GM18868 (cell line): Measurements from ENCODE around the gene RNF151.
"Not testable (repeated sequence)": the region's sequence is repeated elsewhere in the genome, so short reads cannot be mapped to it uniquely, and the experiment has no call there.

Experiments used
- ATAC-seq: cut with Tn5 transposase; IDR thresholded peaks from one replicate; pipeline ENCODE4 v1.9.1; 2021; ENCODE audit warnings: mild to moderate bottlenecking, moderate library complexity; ENCODE audit not compliant: unreplicated experiment

Gene RNF151

DNA sequence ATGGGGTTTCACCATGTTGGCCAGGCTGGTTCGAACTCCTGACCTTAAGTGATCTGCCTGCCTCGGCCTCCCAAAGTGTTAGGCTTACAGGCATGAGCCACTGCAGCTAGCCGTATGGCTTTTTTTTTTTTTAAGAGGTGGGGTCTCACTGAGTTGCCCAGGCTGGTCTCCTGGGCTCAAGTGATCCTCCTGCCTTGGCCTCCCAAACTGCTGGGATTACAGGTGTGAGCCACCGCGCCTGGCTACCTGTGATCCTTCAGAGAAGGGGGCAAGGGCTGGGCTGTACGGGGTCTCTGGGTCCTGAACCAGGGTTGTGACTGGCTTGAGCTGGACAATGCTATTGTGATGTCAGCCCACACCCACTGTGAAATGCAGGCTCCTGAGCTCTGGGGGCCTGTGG lies at the start of gene RNF151:
TSS of gene RNF151 (plus strand) at position 397 of the 400 bp plus-strand sequence. CDS start 26 bp downstream, outside the sequence.
- no peak for ATAC-seq

- no peak for ATAC-seq
Observed at GRCh38 chr16:1917056-1917664, 49.5 kb upstream of the RNF151 start.

DNA sequence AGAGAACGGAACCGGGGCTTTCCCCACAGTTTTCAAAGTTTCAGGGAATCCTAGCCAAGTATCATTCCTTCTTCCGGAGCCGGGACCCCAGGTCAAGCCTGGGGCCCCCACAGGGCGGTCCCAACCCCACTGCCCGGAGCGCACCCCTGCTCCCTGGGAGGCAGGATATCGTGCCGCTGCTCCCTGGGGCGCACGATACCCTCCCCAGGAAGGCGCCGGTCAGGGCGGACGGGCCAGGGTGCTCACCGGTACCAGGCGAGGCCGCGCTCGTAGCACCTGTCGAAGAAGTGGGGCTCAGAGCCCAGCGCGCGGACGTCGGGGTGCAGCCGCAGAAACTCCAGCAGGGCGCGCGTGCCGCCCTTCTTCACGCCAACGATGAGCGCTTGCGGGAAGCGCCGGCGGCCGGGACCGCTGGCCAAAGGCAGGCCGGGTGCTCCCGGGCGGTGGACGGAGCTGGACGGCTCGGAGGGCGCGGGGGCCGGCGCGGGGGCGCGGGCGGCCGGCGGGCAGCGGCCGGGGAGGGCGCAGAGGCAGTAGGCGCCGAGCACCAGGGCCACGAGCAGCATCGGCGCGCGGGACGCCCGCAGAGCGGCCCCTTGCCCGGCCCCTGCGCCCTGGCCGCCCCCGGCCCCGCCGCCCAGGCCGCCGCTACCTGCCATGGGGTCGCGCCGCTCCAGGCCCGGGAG lies 48.8 kb upstream of the RNF151 start:
- ATAC-seq: no peak

DNA sequence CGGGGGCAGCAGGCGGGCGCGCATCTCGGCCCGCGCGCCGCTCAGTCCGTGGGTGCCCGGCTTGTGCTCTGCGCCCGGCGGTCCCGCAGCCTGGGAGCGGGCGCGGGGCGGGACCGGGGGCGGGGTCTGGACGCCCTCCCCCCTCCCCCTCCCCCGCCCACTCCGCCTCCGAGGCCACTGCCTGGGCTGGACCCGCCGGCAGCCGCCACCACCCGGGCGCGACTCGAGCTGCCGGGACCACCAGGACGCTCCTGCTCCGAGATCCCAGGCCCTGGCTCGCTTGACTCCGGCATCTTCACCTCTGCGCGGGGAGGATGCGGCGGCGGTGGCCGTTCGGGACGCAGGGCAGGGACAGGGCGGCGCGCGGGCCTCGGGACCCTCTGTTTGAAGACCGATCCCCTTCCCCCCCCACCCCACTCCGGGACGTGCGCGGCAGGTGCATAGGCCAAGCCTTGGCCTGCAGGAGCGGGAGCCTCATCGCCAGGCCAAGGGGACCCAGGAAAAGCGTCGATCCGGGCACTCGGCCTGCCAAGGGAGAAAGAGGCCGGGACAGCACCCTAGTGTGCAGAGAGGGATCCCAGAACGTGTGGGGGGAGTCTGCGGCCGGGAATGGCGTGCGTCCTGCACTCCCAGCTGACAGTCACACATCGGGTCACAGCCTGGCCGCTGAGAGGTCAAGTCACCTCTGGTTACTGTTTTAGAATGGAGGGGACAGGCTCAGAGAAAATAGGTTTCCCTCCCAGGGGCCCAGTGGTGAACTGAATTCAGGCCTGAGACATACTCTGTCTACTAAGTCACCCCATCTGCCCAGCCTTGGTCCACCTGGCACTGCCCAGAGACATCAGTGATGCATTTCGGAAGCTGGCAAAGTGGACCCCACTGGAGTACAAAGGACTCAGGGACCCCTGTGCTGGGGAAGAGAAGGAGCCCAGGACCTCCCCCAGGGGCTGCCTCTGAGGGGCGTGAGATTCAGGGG lies 48.0 kb upstream of the RNF151 start, which contains the start of gene HS3ST6:
TSS of gene HS3ST6 (minus strand) at position 65 of the 976 bp plus-strand sequence. CDS start 92 bp downstream, outside the sequence.
- no peak for ATAC-seq

DNA sequence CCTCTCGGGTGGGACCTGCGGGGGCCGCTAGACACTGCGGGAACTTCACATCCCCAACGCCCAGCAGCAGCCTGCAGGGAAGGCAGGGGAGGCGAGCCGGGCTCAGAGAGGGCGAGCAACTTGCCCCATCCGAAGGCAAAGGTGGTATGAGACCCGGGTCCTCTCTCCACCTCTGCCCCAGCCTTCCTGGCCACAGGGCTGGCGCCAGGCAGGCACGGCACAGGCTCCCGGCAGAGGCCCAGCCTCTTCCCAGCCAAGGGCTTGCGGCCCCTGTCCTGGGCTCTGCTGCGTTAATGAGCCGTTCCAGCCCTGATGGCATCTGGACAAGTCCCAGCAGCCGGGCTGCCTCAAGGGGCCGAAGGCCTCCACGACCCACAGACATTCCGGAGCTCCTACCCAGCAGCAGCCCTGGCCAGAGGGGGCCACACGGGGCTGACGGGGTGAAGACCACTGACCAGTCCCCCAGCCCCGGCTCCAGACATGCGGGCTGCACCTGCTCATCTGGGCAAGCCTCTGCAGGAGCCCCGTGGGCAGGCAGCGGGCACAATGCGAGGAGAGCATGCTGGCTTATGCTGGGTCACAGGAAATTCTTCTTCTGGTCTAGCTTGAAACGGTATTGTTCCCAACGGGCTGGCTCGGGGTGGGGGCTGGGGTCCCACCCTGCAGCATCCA lies 47.2 kb upstream of the RNF151 start:
- ATAC-seq: no peak

DNA sequence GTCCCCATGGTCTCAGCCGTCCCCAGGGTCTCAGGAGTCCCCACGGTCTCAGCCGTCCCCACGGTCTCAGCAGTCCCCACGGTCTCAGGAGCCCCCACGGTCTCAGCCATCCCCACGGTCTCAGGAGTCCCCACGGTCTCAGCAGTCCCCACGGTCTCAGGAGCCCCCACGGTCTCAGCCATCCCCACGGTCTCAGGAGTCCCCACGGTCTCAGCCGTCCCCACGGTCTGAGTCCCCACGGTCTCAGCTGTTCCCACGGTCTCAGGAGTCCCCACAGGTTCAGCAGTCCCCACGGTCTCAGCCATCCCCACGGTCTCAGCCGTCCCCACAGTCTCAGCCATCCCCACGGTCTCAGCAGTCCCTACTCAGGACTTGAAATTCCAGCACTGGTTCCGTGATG lies 46.5 kb upstream of the RNF151 start:
- not testable (repeated sequence) for ATAC-seq

DNA sequence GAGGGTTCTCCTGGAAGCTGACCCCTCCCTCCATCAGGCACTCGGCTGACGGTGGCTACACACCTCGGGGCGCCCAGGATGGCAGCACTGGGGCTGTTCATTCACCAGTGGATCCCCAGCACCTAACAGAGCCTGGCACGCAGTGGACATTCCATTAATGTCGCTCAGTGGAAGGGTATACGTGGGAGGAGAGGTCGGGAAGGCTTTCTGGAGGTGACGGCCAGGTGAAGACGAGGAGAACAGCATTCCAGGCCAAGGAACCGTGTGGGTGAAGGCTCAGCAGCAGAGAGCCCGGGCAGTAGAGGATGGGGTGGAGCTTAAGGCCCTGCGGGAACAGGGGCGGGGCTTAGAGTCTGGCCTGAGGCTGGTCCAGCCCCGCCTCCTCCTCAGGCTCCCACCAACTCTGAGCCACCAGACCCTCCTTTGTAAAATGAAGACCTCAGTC lies 45.9 kb upstream of the RNF151 start:
- ATAC-seq: no peak

DNA sequence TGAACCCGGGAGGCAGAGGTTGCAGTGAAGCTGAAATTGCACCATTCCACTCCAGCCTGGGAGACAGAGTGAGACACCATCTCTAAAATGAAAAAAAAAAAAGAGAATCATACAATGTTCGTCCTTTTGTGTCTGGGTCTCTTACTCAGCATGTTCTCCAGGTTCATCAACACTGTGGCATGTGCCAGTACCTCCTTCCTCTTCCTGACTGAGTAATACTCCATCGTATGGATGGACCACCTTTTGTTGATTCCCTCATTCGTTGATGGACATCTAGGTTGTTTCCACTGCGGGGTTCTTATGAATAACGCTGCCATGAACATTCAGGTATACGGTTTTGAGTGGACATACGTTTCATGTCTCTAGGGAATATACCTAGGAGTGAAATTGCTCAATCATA lies 44.3 kb upstream of the RNF151 start:
- ATAC-seq: no peak

DNA sequence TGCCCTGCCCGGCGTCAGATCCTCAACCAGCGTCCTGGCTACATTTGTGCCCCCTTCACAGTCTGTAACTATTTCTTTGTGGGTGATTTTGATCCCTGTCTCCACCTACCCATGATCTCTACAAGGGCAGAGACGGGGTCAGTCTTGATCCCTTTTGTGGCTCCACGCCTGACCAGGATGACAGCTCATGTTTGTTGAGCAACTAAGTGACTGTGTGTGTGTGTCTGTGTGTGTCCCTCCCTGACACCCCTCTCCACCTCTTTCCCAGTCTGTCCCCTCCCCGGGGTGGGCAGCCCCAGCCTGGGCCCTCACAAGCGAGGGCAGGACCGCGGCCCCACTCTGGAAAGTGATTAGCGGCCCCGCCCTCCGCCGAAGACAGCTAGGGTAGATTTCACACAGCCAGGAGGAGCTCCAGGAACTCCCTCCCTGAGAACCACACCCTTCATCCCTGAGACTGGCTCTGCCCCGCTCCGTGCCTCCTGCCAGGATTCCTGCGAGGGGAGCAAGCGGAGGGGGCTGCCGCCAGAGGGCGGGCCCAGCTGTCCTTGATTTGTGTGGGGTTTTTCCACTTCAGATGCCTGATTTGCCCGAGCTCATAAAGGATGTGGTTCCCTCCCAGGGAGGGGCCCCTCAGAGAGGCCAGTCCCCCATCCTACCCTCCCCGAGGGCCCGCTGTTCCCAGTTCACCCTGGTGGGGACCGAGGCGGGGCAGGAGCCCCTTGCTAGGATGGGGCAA lies 43.2 kb upstream of the RNF151 start:
- no peak for ATAC-seq

GRCh38 chr16:1924095-1924494 lies 42.6 kb upstream of the RNF151 start:
- ATAC-seq: no peak

- ATAC-seq: no peak
Observed at GRCh38 chr16:1926271-1926670, 40.4 kb upstream of the RNF151 start.

GRCh38 chr16:1929105-1929504 lies 37.6 kb upstream of the RNF151 start:
- no peak for ATAC-seq

- peak; percentile 83 for ATAC-seq
Observed at GRCh38 chr16:1929578-1930337, 36.9 kb upstream of the RNF151 start.

DNA sequence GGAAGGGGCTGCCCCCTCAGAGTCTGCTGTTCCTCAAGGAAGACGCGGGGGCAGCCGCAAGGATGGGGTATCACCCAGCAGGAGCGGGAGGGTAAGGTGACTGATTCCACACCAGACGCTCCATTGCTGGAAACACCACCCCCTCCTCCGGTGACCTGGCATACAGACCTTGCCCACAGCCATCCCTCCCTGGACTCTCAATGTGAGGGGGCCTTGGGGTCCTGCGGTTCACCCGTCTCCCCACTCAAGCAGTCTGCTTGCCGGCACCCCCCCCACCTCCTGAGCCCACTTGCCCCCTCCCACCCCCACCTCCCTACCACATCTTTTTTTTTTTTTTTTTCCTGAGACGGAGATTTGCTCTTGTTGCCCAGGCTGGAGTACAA lies 36.3 kb upstream of the RNF151 start:
- ATAC-seq: no peak

DNA sequence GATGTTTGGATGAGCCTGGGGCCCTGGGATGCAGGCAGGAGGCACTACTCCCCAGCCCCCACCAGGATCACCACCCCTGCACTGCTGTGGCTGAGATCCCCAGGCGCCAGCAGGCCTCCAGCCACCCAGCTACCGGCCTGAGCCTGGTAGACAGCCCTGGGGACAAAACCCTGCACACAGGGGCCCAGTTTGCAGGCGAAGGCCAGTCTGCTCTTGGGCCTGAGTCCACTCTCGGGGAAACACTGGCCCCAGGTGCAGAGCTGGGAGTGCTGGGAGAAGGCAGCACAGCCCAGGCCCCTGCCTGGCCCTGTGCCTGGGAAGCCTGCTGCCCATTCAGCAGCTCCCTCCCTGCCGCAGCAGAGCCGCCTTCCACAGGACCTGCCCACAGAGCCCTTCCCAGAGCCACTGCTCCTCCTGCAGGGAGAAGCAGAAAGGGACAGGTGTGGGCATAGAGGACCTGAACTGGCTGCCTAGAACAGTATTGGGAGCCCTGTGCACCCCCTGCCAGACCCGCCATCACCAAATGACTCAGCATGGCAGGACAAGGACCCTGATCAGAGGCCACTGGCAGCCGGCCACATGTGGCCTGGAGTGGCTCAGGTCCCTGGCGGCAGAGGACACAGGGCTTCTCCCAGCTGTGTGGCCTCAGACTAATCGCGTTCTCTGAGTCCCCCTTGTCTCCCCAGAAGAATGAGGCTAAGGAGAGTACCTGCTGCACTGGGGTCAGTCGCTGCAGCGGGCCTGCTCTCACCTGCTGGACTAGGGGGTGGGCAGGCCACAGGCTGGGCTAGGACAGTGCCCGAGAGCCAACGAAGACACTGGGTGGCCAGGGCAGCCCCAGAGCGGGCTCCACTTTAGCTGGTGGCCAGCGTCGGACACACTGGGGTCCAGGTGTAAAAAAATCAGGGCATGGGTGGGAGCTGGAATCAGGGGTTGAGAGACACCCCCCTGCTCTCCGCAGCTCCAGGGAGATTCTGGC lies 34.3 kb upstream of the RNF151 start:
- ATAC-seq: no peak

GRCh38 chr16:1933097-1933661 lies 33.5 kb upstream of the RNF151 start:
- no peak for ATAC-seq

DNA sequence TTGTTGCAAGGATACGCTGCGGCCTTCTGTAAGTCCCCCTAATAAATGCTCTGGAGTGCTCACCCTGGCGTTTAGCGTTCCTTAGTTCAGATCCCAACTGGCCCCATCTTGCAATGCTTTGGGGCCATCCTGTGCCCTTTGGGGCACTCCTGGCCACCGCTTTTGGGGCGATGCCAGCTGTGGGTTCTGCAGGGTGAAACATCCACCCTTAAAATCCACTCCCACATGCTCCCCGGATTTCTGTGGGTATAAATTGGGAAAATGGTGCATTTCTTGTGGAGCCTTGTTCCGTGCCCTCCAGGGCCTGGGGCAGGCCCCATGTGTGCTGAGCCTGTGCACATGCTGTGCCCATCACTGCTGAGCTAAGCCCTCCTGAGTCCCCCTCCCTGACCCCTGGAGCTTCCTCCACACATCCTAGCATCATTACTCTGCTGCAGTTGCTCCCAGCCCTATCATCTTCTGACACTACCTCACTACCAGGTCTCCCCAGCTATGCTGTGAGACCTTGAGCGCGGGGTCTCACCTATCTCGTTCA lies 29.6 kb upstream of the RNF151 start:
- ATAC-seq: no peak

GRCh38 chr16:1938316-1938715 lies 28.3 kb upstream of the RNF151 start:
- no peak for ATAC-seq
